OCI-LY7 (cell line): Measurements from ENCODE around the gene CDCA7L. TPM values are rescaled to one million over a fixed set of nuclear protein-coding genes. Genes with fewer than 3 reads are reported as not detected.

Experiments
- BruUV-seq: library from RNA; stranded (reverse); fragments of 400-500 nt; replicated peaks from 2 replicates; lab custom pipeline; 2021; lab: Mats Ljungman, UMichigan
- CTCF ChIA-PET: fragments of 300-600 bp; sonication (Branson Sonifier 250); formaldehyde crosslinking; loops from one replicate; lab custom pipeline; 2022; ENCODE audit warnings: antibody characterized with exemption; ENCODE audit not compliant: unreplicated experiment; lab: Charles Lee
- POLR2A ChIA-PET: fragments of 300-600 bp; sonication (Branson Sonifier 250); formaldehyde crosslinking; loops from one replicate; lab custom pipeline; 2022; ENCODE audit warnings: antibody characterized with exemption; lab: Charles Lee
- DNase-seq: peaks from one replicate; pipeline ENCODE4 v3.0.0-alpha.2; 2015; ENCODE audit warnings: low spot score
- H2AFZ ChIP-seq: fragments of 200-600 bp; sonication (generic), shearing (Covaris generic); 2 replicates; pipeline ENCODE4 v1.6.1; 2014; ENCODE audit warnings: mild to moderate bottlenecking, antibody characterized with exemption, low read length, moderate library complexity
- H3K27ac ChIP-seq: fragments of 200-600 bp; sonication (generic); 2 replicates; pipeline ENCODE4 v1.5.1; 2014; ENCODE audit warnings: mixed run types, low read depth, mild to moderate bottlenecking, moderate library complexity, low read length, inconsistent platforms; ENCODE audit not compliant: poor library complexity, severe bottlenecking
- H3K36me3 ChIP-seq: fragments of 200-600 bp; sonication (generic); 2 replicates; pipeline ENCODE4 v1.6.1; 2014; ENCODE audit warnings: mild to moderate bottlenecking, antibody characterized with exemption, low read length, moderate library complexity, mixed read lengths; ENCODE audit not compliant: insufficient read depth
- H3K4me1 ChIP-seq: fragments of 200-600 bp; sonication (generic); 2 replicates; pipeline ENCODE4 v1.5.1; 2014; ENCODE audit warnings: mild to moderate bottlenecking, low read length; ENCODE audit not compliant: insufficient read depth, poor library complexity, severe bottlenecking
- H3K4me2 ChIP-seq: fragments of 200-600 bp; sonication (generic); 2 replicates; pipeline ENCODE4 v1.6.1; 2014; ENCODE audit warnings: mild to moderate bottlenecking, low read length
- H3K4me3 ChIP-seq: fragments of 200-600 bp; sonication (generic); 2 replicates; pipeline ENCODE4 v1.5.1; 2014; ENCODE audit warnings: mild to moderate bottlenecking, low read depth, low read length; ENCODE audit not compliant: poor library complexity, severe bottlenecking
- H3K79me2 ChIP-seq: fragments of 200-600 bp; sonication (generic); 2 replicates; pipeline ENCODE4 v1.6.1; 2016; ENCODE audit warnings: low read depth, mild to moderate bottlenecking, low read length, moderate library complexity, mixed read lengths; ENCODE audit not compliant: insufficient read depth
- H3K9me2 ChIP-seq: fragments of 200-600 bp; sonication (generic); 2 replicates; pipeline ENCODE4 v1.6.1; 2016; ENCODE audit warnings: mild to moderate bottlenecking, low read length, mixed read lengths; ENCODE audit not compliant: insufficient read depth
- H3K9me3 ChIP-seq: fragments of 200-600 bp; sonication (generic); 2 replicates; pipeline ENCODE4 v1.6.1; 2014; ENCODE audit warnings: mild to moderate bottlenecking, mixed run types, low read length, mixed read lengths
- H4K20me1 ChIP-seq: fragments of 200-600 bp; sonication (generic); 2 replicates; pipeline ENCODE4 v1.6.1; 2014; ENCODE audit warnings: mild to moderate bottlenecking, antibody characterized with exemption, low read length, moderate library complexity, mixed read lengths; ENCODE audit not compliant: insufficient read depth
- CTCF ChIP-seq: fragments of 200-600 bp; sonication (generic); conservative IDR thresholded peaks from 2 replicates; pipeline ENCODE4 v1.5.1; 2014; ENCODE audit warnings: mild to moderate bottlenecking, antibody characterized with exemption, low read length, moderate library complexity, mixed read lengths
- EZH2phosphoT487 ChIP-seq: fragments of 200-600 bp; sonication (generic); IDR thresholded peaks from 2 replicates; pipeline ENCODE4 v1.6.1; 2018; ENCODE audit warnings: low read depth, borderline replicate concordance, mild to moderate bottlenecking, mixed run types, antibody characterized with exemption, low read length, moderate library complexity, mixed read lengths
- intact Hi-C: fragments of 100-400 bp; cut with micrococcal nuclease; formaldehyde crosslinking; loops from one replicate; pipeline ENCODE4 v1.10.0; 2022; ENCODE audit not compliant: unreplicated experiment
- total RNA-seq, 2 experiments: library from RNA; depleted of rRNA in 1 of 2; stranded (reverse); fragments of >200 nt in 1 of 2; shearing (Covaris generic) in 1 of 2; gene quantifications; 2 replicates each; pipeline ENCODE4 v1.2.3, GENCODE V29; 2014 to 2022

The CDCA7L gene
- total RNA-seq, 2 experiments from 2014 or later = 155 to 173 TPM

DNA sequence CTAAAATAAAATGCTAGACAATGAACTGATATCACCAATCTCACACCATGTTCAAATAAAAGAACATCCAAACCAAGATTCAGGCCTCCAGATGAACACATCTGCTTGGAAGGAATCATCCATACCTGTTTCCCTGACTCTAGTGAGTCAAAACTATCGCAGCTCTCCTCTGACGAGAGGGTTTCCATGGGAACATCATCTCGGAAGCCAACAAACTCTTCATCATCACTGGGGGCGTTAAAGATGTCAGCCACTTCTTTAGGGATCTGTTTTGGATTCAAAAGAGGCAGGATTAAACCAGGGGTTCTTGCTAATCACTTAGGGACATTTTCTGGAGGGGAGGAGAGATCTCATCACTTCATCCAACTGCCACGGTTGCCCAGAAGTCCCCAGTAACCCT is 29.1 kb downstream of the CDCA7L start:
- intact Hi-C loops = no loop called here
- POLR2A ChIA-PET = interaction anchor here (1.3 to 1.6 kb wide), 2 partner anchors 9 to 11 kb away, joined by 4 to 5 read pairs; no protein-coding TSS in a partner anchor
- Histone ChIP-seq H3K4me1 (peaks cover 53% of the 10 kb centered on the region), H3K4me2 (no peak overlapping the region), H4K20me1 (peaks cover 31% of the 10 kb centered on the region), H3K4me3 (no peak overlapping the region), H2AFZ (no peak overlapping the region), H3K27ac (no peak overlapping the region), H3K79me2 (peaks cover 75% of the 10 kb centered on the region), H3K36me3 (peaks cover 83% of the 10 kb centered on the region), H3K9me2 (no peaks in the 10 kb centered on the region), H3K9me3 (no peaks in the 10 kb centered on the region)
- no TSS peak for BruUV-seq
- DNase-seq = no peak
- TF ChIP-seq CTCF (no peak), EZH2phosphoT487 (no peak)
- CTCF ChIA-PET = no interaction called here

- Histone ChIP-seq H3K27ac (no peak overlapping the region), H2AFZ (no peak overlapping the region), H3K4me1 (peaks cover 53% of the 10 kb centered on the region), H3K4me2 (no peak overlapping the region), H3K79me2 (peaks cover 70% of the 10 kb centered on the region), H3K9me2 (no peaks in the 10 kb centered on the region), H4K20me1 (peaks cover 27% of the 10 kb centered on the region), H3K4me3 (no peak overlapping the region), H3K36me3 (peaks cover 84% of the 10 kb centered on the region), H3K9me3 (no peaks in the 10 kb centered on the region)
- BruUV-seq = no TSS peak
- CTCF ChIA-PET = no interaction called here
- intact Hi-C loops = no loop called here
- TF ChIP-seq EZH2phosphoT487 (no peak), CTCF (no peak)
- POLR2A ChIA-PET = interaction anchor here (0.6 to 1.6 kb wide), 3 partner anchors 10 to 49 kb away, joined by 4 to 5 read pairs (median 4); no protein-coding TSS in a partner anchor
- no peak for DNase-seq
Measured at GRCh38 chr7:21916176-21916575, 29.5 kb downstream of the CDCA7L start.

DNA sequence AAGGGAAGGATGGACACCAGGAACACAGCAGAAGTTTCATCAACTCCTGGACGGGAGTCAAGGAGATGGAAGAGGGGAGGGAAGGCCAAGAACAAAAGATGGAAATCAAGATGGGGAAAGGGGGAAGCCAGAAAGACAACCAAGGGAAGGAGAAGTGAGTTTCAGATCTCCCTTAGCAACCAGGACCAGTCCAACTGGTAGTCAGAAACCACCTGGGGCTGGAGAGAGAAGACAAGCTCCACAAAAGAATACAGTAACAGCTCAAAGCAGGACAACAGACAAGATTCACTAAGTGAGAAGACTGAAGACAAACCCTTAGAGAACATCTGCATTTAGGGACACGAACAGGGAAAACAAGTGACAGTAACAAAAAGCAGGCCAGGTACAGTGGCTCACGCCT is 30.6 kb downstream of the CDCA7L start:
- H2AFZ ChIP-seq = no peak overlapping the region
- POLR2A ChIA-PET = interaction anchor here (0.7 to 2.9 kb wide), 3 partner anchors 9 to 28 kb away, joined by 3 to 13 read pairs (median 4); no protein-coding TSS in a partner anchor
- no peak overlapping the region for H3K4me3 ChIP-seq
- CTCF ChIA-PET = no interaction called here
- intact Hi-C loops = no loop called here
- peaks cover 52% of the 10 kb centered on the region for H3K4me1 ChIP-seq
- no peak for DNase-seq
- no peak for TF ChIP-seq CTCF
- no peak for TF ChIP-seq EZH2phosphoT487
- no peaks in the 10 kb centered on the region for H3K9me2 ChIP-seq
- H3K79me2 ChIP-seq = peaks cover 60% of the 10 kb centered on the region
- H3K27ac ChIP-seq = peak overlapping the region; percentile 55
- no TSS peak for BruUV-seq
- peaks cover 18% of the 10 kb centered on the region; the same call in 1 of the 2 replicates for H4K20me1 ChIP-seq
- H3K4me2 ChIP-seq = peak overlapping the region; percentile 21
- peaks cover 84% of the 10 kb centered on the region for H3K36me3 ChIP-seq
- no peaks in the 10 kb centered on the region for H3K9me3 ChIP-seq
